HepG2 (cell line): ENCODE results near the gene RFX7. TPM values are rescaled to one million over a fixed set of nuclear protein-coding genes. Genes with fewer than 3 reads are reported as not detected.

Source experiments
- ATAC-seq: fragments of 200-7000 bp; cut with Tn5 transposase; 3 replicates; pipeline ENCODE4 v1.9.1; 2020; ENCODE audit warnings: mild to moderate bottlenecking, moderate library complexity
- BruUV-seq: library from RNA; stranded (reverse); fragments of 400-500 nt; replicated peaks from 2 replicates; lab custom pipeline; 2021; lab: Mats Ljungman, UMichigan
- CTCF ChIA-PET: fragments of 300-600 bp; formaldehyde crosslinking; extraction: SDS; loops from one replicate; lab custom pipeline; 2021; ENCODE audit warnings: low total read pairs, inconsistent platforms, low intra/inter-chr PET ratio; lab: Yijun Ruan, JAX
- POLR2A ChIA-PET: fragments of 350-600 bp; sonication (Branson Sonifier 250); formaldehyde crosslinking; loops from one replicate; lab custom pipeline; 2020; ENCODE audit warnings: antibody characterized with exemption, inconsistent platforms; lab: Yijun Ruan, JAX
- DNase-seq: peaks from one replicate; pipeline ENCODE4 v3.0.0-alpha.2; 2015; ENCODE audit warnings: low spot score
- FAIRE-seq: peaks from 3 replicates; lab custom pipeline; 2011; peaks lifted over from hg19 to GRCh38; lab: Jason Lieb, UNC
- H2AFZ ChIP-seq: one replicate; pipeline ENCODE4 v1.6.1; 2011; ENCODE audit warnings: low read length, inconsistent platforms
- H3K27ac ChIP-seq: fragments of 300-600 bp; 3 replicates; pipeline ENCODE4 v1.8.0; 2011; ENCODE audit warnings: mixed run types, mild to moderate bottlenecking, mixed read lengths, low read length, inconsistent platforms; ENCODE audit not compliant: insufficient read depth; ENCODE audit errors: extremely low read length
- H3K27me3 ChIP-seq, 2 experiments: fragments of 200-600 bp in 1 of 2; 2 replicates in 1 of 2; 3 replicates in 1 of 2; pipeline versions ENCODE4 v1.6.0 to v1.8.0; 2011; ENCODE audit warnings: low read length in 2 of 2, mild to moderate bottlenecking in 2 of 2, moderate library complexity in 2 of 2, inconsistent platforms in 1 of 2; ENCODE audit not compliant: insufficient read depth in 2 of 2, control insufficient read depth in 1 of 2
- H3K36me3 ChIP-seq, 2 experiments: fragments of 200-600 bp in 1 of 2; replicated peaks in 1 of 2; 2 replicates in 1 of 2; 3 replicates in 1 of 2; pipeline versions ENCODE4 v1.5.1 to v1.8.0; 2011; ENCODE audit warnings: low read length in 2 of 2, inconsistent platforms in 1 of 2; ENCODE audit not compliant: insufficient read depth in 2 of 2, control insufficient read depth in 1 of 2
- H3K4me1 ChIP-seq: 2 replicates; pipeline ENCODE4 v1.5.1; 2012; ENCODE audit warnings: low read length, inconsistent platforms; ENCODE audit not compliant: insufficient read depth
- H3K4me2 ChIP-seq: 2 replicates; pipeline ENCODE4 v1.6.0; 2011; ENCODE audit warnings: low read depth, low read length, inconsistent platforms
- H3K4me3 ChIP-seq, 3 experiments: fragments of 200-600 bp in 1 of 3; sonication (generic), shearing (Covaris generic) in 1 of 3; replicated peaks in 1 of 3; 2 replicates each; pipeline ENCODE4 v1.5.1; 2011 to 2016; ENCODE audit warnings: low read length in 3 of 3, inconsistent platforms in 2 of 3, low read depth in 2 of 3, mild to moderate bottlenecking in 2 of 3, control low read depth in 1 of 3, mixed read lengths in 1 of 3; ENCODE audit not compliant: insufficient read depth in 1 of 3
- H3K79me2 ChIP-seq: one replicate; pipeline ENCODE4 v1.6.1; 2011; ENCODE audit warnings: low read length, inconsistent platforms; ENCODE audit not compliant: insufficient read depth
- H3K9ac ChIP-seq: 2 replicates; pipeline ENCODE4 v1.6.0; 2011; ENCODE audit warnings: mild to moderate bottlenecking, low read depth, low read length, inconsistent platforms; ENCODE audit not compliant: insufficient read depth
- H3K9me3 ChIP-seq: 2 replicates; pipeline ENCODE4 v1.5.1; 2012; ENCODE audit warnings: mild to moderate bottlenecking, low read length
- H4K20me1 ChIP-seq: 2 replicates; pipeline ENCODE4 v1.6.0; 2011; ENCODE audit warnings: inconsistent platforms, mild to moderate bottlenecking, low read length, moderate library complexity; ENCODE audit not compliant: insufficient read depth
- ERF ChIP-seq: IDR thresholded peaks from 2 replicates; pipeline ENCODE4 v1.6.1; 2018; ENCODE audit warnings: missing biosample characterization, missing genetic modification reagents
- FIP1L1 ChIP-seq: fragments of 200-400 bp; formaldehyde crosslinking; IDR thresholded peaks from 2 replicates; pipeline ENCODE4 v1.6.1; 2018; ENCODE audit warnings: low read depth, mild to moderate bottlenecking, low read length, moderate library complexity, borderline replicate concordance; ENCODE audit not compliant: insufficient read depth
- GPN1 ChIP-seq: sonication (generic); formaldehyde crosslinking; IDR thresholded peaks from 2 replicates; pipeline ENCODE4 v1.5.1; 2020; ENCODE audit warnings: missing genetic modification reagents, borderline replicate concordance
- HDAC2 ChIP-seq: sonication (generic); formaldehyde crosslinking; IDR thresholded peaks from 2 replicates; pipeline ENCODE4 v1.4.0; 2020; ENCODE audit warnings: missing genetic modification reagents
- JUN ChIP-seq: sonication (generic); formaldehyde crosslinking; IDR thresholded peaks from 2 replicates; pipeline ENCODE4 v1.4.0; 2020; ENCODE audit warnings: mild to moderate bottlenecking, missing genetic modification reagents
- PAF1 ChIP-seq: IDR thresholded peaks from 2 replicates; pipeline ENCODE4 v1.6.1; 2016; ENCODE audit warnings: missing genetic modification reagents, missing compliant biosample characterization
- SATB2 ChIP-seq: sonication (generic); formaldehyde crosslinking; IDR thresholded peaks from 2 replicates; pipeline ENCODE4 v1.5.0; 2020; ENCODE audit warnings: missing genetic modification reagents
- ZBTB21 ChIP-seq: sonication (generic); formaldehyde crosslinking; IDR thresholded peaks from 2 replicates; pipeline ENCODE4 v1.4.0; 2020; ENCODE audit warnings: missing genetic modification reagents
- ZNF34 ChIP-seq: sonication (generic); formaldehyde crosslinking; IDR thresholded peaks from 2 replicates; pipeline ENCODE4 v1.4.0; 2020; ENCODE audit warnings: mild to moderate bottlenecking, missing genetic modification reagents, borderline replicate concordance
- ZNF788 ChIP-seq: sonication (generic); formaldehyde crosslinking; IDR thresholded peaks from 2 replicates; pipeline ENCODE4 v1.5.0; 2020; ENCODE audit warnings: mild to moderate bottlenecking, missing genetic modification reagents, borderline replicate concordance
- WGBS: methylation state at CpG from one replicate; pipeline ENCODE4 v1.1.6; 2017; ENCODE audit warnings: low lambda C conversion rate; 5-methylcytosine and 5-hydroxymethylcytosine counted together
- in situ Hi-C: cut with HindIII; loops from 2 replicates; pipeline ENCODE4 v1.10.0; 2017; ENCODE audit warnings: low pct_unique_long_range_greater_than_20kb; ENCODE audit not compliant: extremely low pct_ligation_motif_present
- intact Hi-C: fragments of 100-400 bp; cut with micrococcal nuclease; formaldehyde crosslinking; loops from one replicate; pipeline ENCODE4 v1.10.0; 2022; ENCODE audit not compliant: unreplicated experiment
- polyA plus RNA-seq, 8 experiments: library from polyadenylated mRNA; depleted of rRNA in 3 of 8; stranded (reverse) in 7 of 8; unstranded in 1 of 8; fragments of >200 nt; fragmentation: Illumina TruSeq in 4 of 8; extraction: Trizol in 4 of 8; gene quantifications; 2 replicates each; pipeline versions ENCODE4 v1.2.1 to v1.2.3, GENCODE V29; 2011 to 2016; ENCODE audit warnings: low read depth in 4 of 8, missing spikeins in 1 of 8, mixed read lengths in 1 of 8; ENCODE audit not compliant: insufficient read depth in 1 of 8
- total RNA-seq, 5 experiments: library from RNA; depleted of rRNA; stranded (reverse); fragments of >200 nt; fragmentation: Illumina TruSeq; extraction: Trizol; gene quantifications; 2 replicates each; pipeline ENCODE4 v1.2.3, GENCODE V29; 2016; ENCODE audit warnings: low read depth in 1 of 5
- TF ChIP-seq, protein P1 (sequence below): sonication (generic); formaldehyde crosslinking; conservative IDR thresholded peaks from 2 replicates; pipeline ENCODE4 v1.8.1; 2023; ENCODE audit warnings: missing genetic modification reagents
- TF ChIP-seq, protein P2 (sequence below): sonication (generic); formaldehyde crosslinking; IDR thresholded peaks from 2 replicates; pipeline ENCODE4 v1.9.0; 2022; ENCODE audit warnings: low read depth, missing genetic modification reagents

The RFX7 gene
- total and polyA plus RNA-seq, 2 of the 13 experiments (the other 11 are each of a cell fraction or from before 2014, with no cell fraction given), result 8.5 to 10.4 TPM

DNA sequence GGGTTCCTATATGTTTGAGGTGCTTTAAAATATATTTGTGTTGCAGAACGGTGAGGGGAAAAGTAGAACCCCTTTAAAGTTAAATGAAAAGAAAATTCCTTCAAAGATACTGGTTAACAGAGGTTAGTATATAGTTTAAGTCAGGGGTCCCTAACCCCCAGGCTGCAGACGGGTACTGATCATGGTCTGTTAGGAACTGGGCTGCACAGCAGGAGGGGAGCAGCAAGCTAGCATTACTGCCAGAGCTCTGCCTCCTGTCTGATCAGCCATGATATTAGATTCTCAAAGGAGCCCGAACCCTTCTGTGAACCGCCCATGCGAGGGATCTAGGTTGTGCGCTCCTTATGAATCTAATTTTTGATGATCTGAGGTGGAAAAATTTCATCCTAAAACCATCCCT is 37.5 kb upstream of the RFX7 start:
- no peak for DNase-seq
- no peaks in the 10 kb centered on the region for H3K79me2 ChIP-seq
- H3K27ac ChIP-seq, result no peak overlapping the region
- ChIA-PET POLR2A (no interaction called here), CTCF (no interaction called here)
- H3K9ac ChIP-seq, result no peak overlapping the region
- peaks cover 0 to 4% of the 10 kb centered on the region in 2 experiments; a peak in 2 of 5 replicates for H3K27me3 ChIP-seq
- in situ Hi-C loops, result no loop called here
- no peak overlapping the region for H2AFZ ChIP-seq
- TF ChIP-seq, protein P1, sequence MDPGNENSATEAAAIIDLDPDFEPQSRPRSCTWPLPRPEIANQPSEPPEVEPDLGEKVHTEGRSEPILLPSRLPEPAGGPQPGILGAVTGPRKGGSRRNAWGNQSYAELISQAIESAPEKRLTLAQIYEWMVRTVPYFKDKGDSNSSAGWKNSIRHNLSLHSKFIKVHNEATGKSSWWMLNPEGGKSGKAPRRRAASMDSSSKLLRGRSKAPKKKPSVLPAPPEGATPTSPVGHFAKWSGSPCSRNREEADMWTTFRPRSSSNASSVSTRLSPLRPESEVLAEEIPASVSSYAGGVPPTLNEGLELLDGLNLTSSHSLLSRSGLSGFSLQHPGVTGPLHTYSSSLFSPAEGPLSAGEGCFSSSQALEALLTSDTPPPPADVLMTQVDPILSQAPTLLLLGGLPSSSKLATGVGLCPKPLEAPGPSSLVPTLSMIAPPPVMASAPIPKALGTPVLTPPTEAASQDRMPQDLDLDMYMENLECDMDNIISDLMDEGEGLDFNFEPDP (CRISPR knock-in tag), result no peak
- TF ChIP-seq JUN (CRISPR knock-in tag) (no peak), ZBTB21 (CRISPR knock-in tag) (no peak), HDAC2 (no peak)
- TF ChIP-seq, protein P2, sequence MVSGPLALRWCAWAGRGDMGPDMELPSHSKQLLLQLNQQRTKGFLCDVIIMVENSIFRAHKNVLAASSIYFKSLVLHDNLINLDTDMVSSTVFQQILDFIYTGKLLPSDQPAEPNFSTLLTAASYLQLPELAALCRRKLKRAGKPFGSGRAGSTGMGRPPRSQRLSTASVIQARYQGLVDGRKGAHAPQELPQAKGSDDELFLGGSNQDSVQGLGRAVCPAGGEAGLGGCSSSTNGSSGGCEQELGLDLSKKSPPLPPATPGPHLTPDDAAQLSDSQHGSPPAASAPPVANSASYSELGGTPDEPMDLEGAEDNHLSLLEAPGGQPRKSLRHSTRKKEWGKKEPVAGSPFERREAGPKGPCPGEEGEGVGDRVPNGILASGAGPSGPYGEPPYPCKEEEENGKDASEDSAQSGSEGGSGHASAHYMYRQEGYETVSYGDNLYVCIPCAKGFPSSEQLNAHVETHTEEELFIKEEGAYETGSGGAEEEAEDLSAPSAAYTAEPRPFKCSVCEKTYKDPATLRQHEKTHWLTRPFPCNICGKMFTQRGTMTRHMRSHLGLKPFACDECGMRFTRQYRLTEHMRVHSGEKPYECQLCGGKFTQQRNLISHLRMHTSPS (CRISPR knock-in tag), result no peak
- BruUV-seq, result no TSS peak
- no peak overlapping the region for H3K4me3 ChIP-seq
- no peak for FAIRE-seq
- 2% methylated on average over 6 of the region's 6 CpGs for WGBS
- H3K36me3 ChIP-seq, result no peaks in the 10 kb centered on the region
- H3K9me3 ChIP-seq, result no peaks in the 10 kb centered on the region
- no peak for ATAC-seq
- H3K4me1 ChIP-seq, result no peaks in the 10 kb centered on the region
- H4K20me1 ChIP-seq, result no peaks in the 10 kb centered on the region
- no peak overlapping the region for H3K4me2 ChIP-seq
- intact Hi-C loops, result no loop called here

DNA sequence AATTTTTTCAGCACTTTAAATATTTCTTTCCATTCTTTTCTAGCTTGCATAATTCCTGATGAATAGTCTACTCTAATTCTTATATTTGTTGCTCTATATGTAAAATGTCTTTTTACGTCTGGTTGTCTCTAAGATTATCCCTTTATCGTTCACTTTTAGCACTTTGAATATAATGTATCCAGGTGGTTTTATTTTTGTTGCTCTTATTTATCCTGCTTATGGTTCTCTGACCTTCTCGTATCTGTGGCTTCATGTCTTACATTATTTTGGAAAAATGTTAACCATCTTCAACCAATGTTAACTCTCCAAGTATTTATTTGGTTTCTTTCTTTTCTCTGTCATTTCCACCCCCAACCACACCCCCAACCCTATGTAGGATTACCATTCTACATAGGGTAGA is 30.0 kb upstream of the RFX7 start:
- Histone ChIP-seq H3K27me3 (no peaks in the 10 kb centered on the region; a peak in 1 of 5 replicates), H4K20me1 (no peaks in the 10 kb centered on the region), H3K9me3 (no peaks in the 10 kb centered on the region), H3K4me1 (no peaks in the 10 kb centered on the region), H3K27ac (no peak overlapping the region), H2AFZ (no peak overlapping the region), H3K4me2 (no peak overlapping the region), H3K9ac (no peak overlapping the region), H3K79me2 (no peaks in the 10 kb centered on the region)
- CTCF ChIA-PET, result no interaction called here
- FAIRE-seq (no peak), DNase-seq (no peak), ATAC-seq (no peak)
- POLR2A ChIA-PET, result no interaction called here
- whole genome bisulfite sequencing, result 9% methylated on average over 3 of the region's 3 CpGs
- in situ Hi-C loops, result no loop called here
- no TSS peak for BruUV-seq
- TF ChIP-seq FIP1L1 (no peak), ZNF788 (CRISPR knock-in tag) (no peak), PAF1 (no peak), GPN1 (no peak), ERF (CRISPR knock-in tag) (no peak), SATB2 (no peak), ZNF34 (no peak)
- TF ChIP-seq, all 625 proteins: peak for 0
- H3K36me3 ChIP-seq, result no peaks in the 10 kb centered on the region
- intact Hi-C loops, result no loop called here
- no peak overlapping the region for H3K4me3 ChIP-seq
